HepG2 (cell line): ENCODE data around the gene TPO. TPM values are rescaled to one million over a fixed set of nuclear protein-coding genes. Genes with fewer than 3 reads are reported as not detected.

Source experiments
- ATAC-seq: fragments of 200-7000 bp; cut with Tn5 transposase; 3 replicates; pipeline ENCODE4 v1.9.1; 2020; ENCODE audit warnings: mild to moderate bottlenecking, moderate library complexity
- BruUV-seq: library from RNA; stranded (reverse); fragments of 400-500 nt; replicated peaks from 2 replicates; lab custom pipeline; 2021; lab: Mats Ljungman, UMichigan
- CTCF ChIA-PET: fragments of 300-600 bp; formaldehyde crosslinking; extraction: SDS; loops from one replicate; lab custom pipeline; 2021; ENCODE audit warnings: low total read pairs, inconsistent platforms, low intra/inter-chr PET ratio; lab: Yijun Ruan, JAX
- POLR2A ChIA-PET: fragments of 350-600 bp; sonication (Branson Sonifier 250); formaldehyde crosslinking; loops from one replicate; lab custom pipeline; 2020; ENCODE audit warnings: antibody characterized with exemption, inconsistent platforms; lab: Yijun Ruan, JAX
- DNase-seq: peaks from one replicate; pipeline ENCODE4 v3.0.0-alpha.2; 2015; ENCODE audit warnings: low spot score
- FAIRE-seq: peaks from 3 replicates; lab custom pipeline; 2011; peaks lifted over from hg19 to GRCh38; lab: Jason Lieb, UNC
- H2AFZ ChIP-seq: one replicate; pipeline ENCODE4 v1.6.1; 2011; ENCODE audit warnings: low read length, inconsistent platforms
- H3K27ac ChIP-seq: fragments of 300-600 bp; 3 replicates; pipeline ENCODE4 v1.8.0; 2011; ENCODE audit warnings: mixed run types, mild to moderate bottlenecking, mixed read lengths, low read length, inconsistent platforms; ENCODE audit not compliant: insufficient read depth; ENCODE audit errors: extremely low read length
- H3K27me3 ChIP-seq, 2 experiments: fragments of 200-600 bp in 1 of 2; 2 replicates in 1 of 2; 3 replicates in 1 of 2; pipeline versions ENCODE4 v1.6.0 to v1.8.0; 2011; ENCODE audit warnings: low read length in 2 of 2, mild to moderate bottlenecking in 2 of 2, moderate library complexity in 2 of 2, inconsistent platforms in 1 of 2; ENCODE audit not compliant: insufficient read depth in 2 of 2, control insufficient read depth in 1 of 2
- H3K36me3 ChIP-seq, 2 experiments: fragments of 200-600 bp in 1 of 2; replicated peaks in 1 of 2; 2 replicates in 1 of 2; 3 replicates in 1 of 2; pipeline versions ENCODE4 v1.5.1 to v1.8.0; 2011; ENCODE audit warnings: low read length in 2 of 2, inconsistent platforms in 1 of 2; ENCODE audit not compliant: insufficient read depth in 2 of 2, control insufficient read depth in 1 of 2
- H3K4me1 ChIP-seq: 2 replicates; pipeline ENCODE4 v1.5.1; 2012; ENCODE audit warnings: low read length, inconsistent platforms; ENCODE audit not compliant: insufficient read depth
- H3K4me2 ChIP-seq: 2 replicates; pipeline ENCODE4 v1.6.0; 2011; ENCODE audit warnings: low read depth, low read length, inconsistent platforms
- H3K4me3 ChIP-seq, 3 experiments: fragments of 200-600 bp in 1 of 3; sonication (generic), shearing (Covaris generic) in 1 of 3; replicated peaks in 1 of 3; 2 replicates each; pipeline ENCODE4 v1.5.1; 2011 to 2016; ENCODE audit warnings: low read length in 3 of 3, inconsistent platforms in 2 of 3, low read depth in 2 of 3, mild to moderate bottlenecking in 2 of 3, control low read depth in 1 of 3, mixed read lengths in 1 of 3; ENCODE audit not compliant: insufficient read depth in 1 of 3
- H3K79me2 ChIP-seq: one replicate; pipeline ENCODE4 v1.6.1; 2011; ENCODE audit warnings: low read length, inconsistent platforms; ENCODE audit not compliant: insufficient read depth
- H3K9ac ChIP-seq: 2 replicates; pipeline ENCODE4 v1.6.0; 2011; ENCODE audit warnings: mild to moderate bottlenecking, low read depth, low read length, inconsistent platforms; ENCODE audit not compliant: insufficient read depth
- H3K9me3 ChIP-seq: 2 replicates; pipeline ENCODE4 v1.5.1; 2012; ENCODE audit warnings: mild to moderate bottlenecking, low read length
- H4K20me1 ChIP-seq: 2 replicates; pipeline ENCODE4 v1.6.0; 2011; ENCODE audit warnings: inconsistent platforms, mild to moderate bottlenecking, low read length, moderate library complexity; ENCODE audit not compliant: insufficient read depth
- CBX5 ChIP-seq: sonication (generic); formaldehyde crosslinking; IDR thresholded peaks from 2 replicates; pipeline ENCODE4 v1.4.0; 2020; ENCODE audit warnings: missing genetic modification reagents, borderline replicate concordance
- HCFC1 ChIP-seq: fragments of 150-350 bp; IDR thresholded peaks from 2 replicates; pipeline ENCODE4 v1.6.1; 2014; ENCODE audit warnings: low read depth, low read length
- JUND ChIP-seq: sonication (generic); formaldehyde crosslinking; IDR thresholded peaks from 2 replicates; pipeline ENCODE4 v1.8.0; 2022; ENCODE audit warnings: mild to moderate bottlenecking, missing genetic modification reagents
- MEIS2 ChIP-seq: sonication (generic); formaldehyde crosslinking; IDR thresholded peaks from 2 replicates; pipeline ENCODE4 v1.9.0; 2021; ENCODE audit warnings: mild to moderate bottlenecking, missing genetic modification reagents
- MXI1 ChIP-seq: IDR thresholded peaks from 3 replicates; pipeline ENCODE4 v1.6.1; 2012; ENCODE audit warnings: low read depth, low read length, inconsistent platforms, borderline replicate concordance
- NFIB ChIP-seq: sonication (generic); formaldehyde crosslinking; IDR thresholded peaks from 2 replicates; pipeline ENCODE4 v1.9.0; 2021; ENCODE audit warnings: missing genetic modification reagents, mild to moderate bottlenecking, borderline replicate concordance
- PHF20 ChIP-seq: sonication (generic); formaldehyde crosslinking; IDR thresholded peaks from 2 replicates; pipeline ENCODE4 v1.5.0; 2020; ENCODE audit warnings: mild to moderate bottlenecking, missing genetic modification reagents
- THAP11 ChIP-seq: IDR thresholded peaks from 2 replicates; pipeline ENCODE4 v1.6.1; 2016; ENCODE audit warnings: missing biosample characterization, missing genetic modification reagents
- ZNF256 ChIP-seq: sonication (generic); formaldehyde crosslinking; conservative IDR thresholded peaks from 2 replicates; pipeline ENCODE4 v1.4.0; 2020; ENCODE audit warnings: missing genetic modification reagents
- ZNF501 ChIP-seq: sonication (generic); formaldehyde crosslinking; IDR thresholded peaks from 2 replicates; pipeline ENCODE4 v1.5.1; 2020; ENCODE audit warnings: mild to moderate bottlenecking, moderate library complexity, missing genetic modification reagents
- ZNF543 ChIP-seq: sonication (generic); formaldehyde crosslinking; IDR thresholded peaks from 2 replicates; pipeline ENCODE4 v1.4.0; 2020; ENCODE audit warnings: mild to moderate bottlenecking, missing genetic modification reagents
- ZNF737 ChIP-seq: sonication (generic); formaldehyde crosslinking; IDR thresholded peaks from 2 replicates; pipeline ENCODE4 v1.5.0; 2020; ENCODE audit warnings: missing genetic modification reagents, mild to moderate bottlenecking, borderline replicate concordance
- WGBS: methylation state at CpG from one replicate; pipeline ENCODE4 v1.1.6; 2017; ENCODE audit warnings: low lambda C conversion rate; 5-methylcytosine and 5-hydroxymethylcytosine counted together
- in situ Hi-C: cut with HindIII; loops from 2 replicates; pipeline ENCODE4 v1.10.0; 2017; ENCODE audit warnings: low pct_unique_long_range_greater_than_20kb; ENCODE audit not compliant: extremely low pct_ligation_motif_present
- intact Hi-C: fragments of 100-400 bp; cut with micrococcal nuclease; formaldehyde crosslinking; loops from one replicate; pipeline ENCODE4 v1.10.0; 2022; ENCODE audit not compliant: unreplicated experiment
- polyA plus RNA-seq, 8 experiments: library from polyadenylated mRNA; depleted of rRNA in 3 of 8; stranded (reverse) in 7 of 8; unstranded in 1 of 8; fragments of >200 nt; fragmentation: Illumina TruSeq in 4 of 8; extraction: Trizol in 4 of 8; gene quantifications; 2 replicates each; pipeline versions ENCODE4 v1.2.1 to v1.2.3, GENCODE V29; 2011 to 2016; ENCODE audit warnings: low read depth in 4 of 8, missing spikeins in 1 of 8, mixed read lengths in 1 of 8; ENCODE audit not compliant: insufficient read depth in 1 of 8
- total RNA-seq, 5 experiments: library from RNA; depleted of rRNA; stranded (reverse); fragments of >200 nt; fragmentation: Illumina TruSeq; extraction: Trizol; gene quantifications; 2 replicates each; pipeline ENCODE4 v1.2.3, GENCODE V29; 2016; ENCODE audit warnings: low read depth in 1 of 5
- TF ChIP-seq, protein P1 (sequence below): sonication (generic); formaldehyde crosslinking; conservative IDR thresholded peaks from 2 replicates; pipeline ENCODE4 v1.8.0; 2022; ENCODE audit warnings: mild to moderate bottlenecking, moderate library complexity, missing genetic modification reagents

TPO gene
- total and polyA plus RNA-seq, 2 of the 13 experiments (the other 11 are each of a cell fraction or from before 2014, with no cell fraction given) = not detected

DNA sequence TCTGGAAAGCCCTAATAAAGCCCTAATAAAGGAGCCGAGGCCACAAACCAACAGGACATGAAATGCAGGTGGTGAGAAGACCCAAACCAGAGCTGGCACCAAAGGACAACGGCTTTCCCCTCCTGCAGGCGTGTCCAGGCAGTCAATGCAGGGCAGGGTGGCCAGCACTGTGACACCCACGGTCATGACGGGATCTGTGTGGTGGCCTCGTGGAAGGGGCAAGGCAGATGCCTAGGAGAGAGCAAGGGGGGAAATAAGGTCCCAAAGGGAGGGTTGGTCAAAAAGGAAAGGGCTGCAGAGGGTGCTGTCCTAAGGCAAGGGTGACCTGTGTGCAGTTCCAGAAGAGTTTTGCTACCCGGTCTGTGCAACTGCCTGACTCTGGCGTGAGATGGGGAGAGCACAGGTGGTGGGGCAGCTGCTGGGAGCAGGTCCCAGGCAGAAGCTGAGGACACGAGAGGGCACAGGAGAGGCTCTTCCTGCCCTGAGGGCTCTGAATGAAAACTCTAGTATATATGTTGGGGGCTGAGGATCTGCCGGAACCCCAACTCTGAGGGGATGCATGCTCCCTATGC is 156.7 kb downstream of the TPO start:
- H3K4me3 ChIP-seq = no peak overlapping the region
- H3K9me3 ChIP-seq = peaks cover 24% of the 10 kb centered on the region; the same call in 1 of the 2 replicates
- TF ChIP-seq ZNF737 (no peak), CBX5 (no peak), ZNF543 (CRISPR knock-in tag) (no peak), NFIB (CRISPR knock-in tag) (no peak), PHF20 (CRISPR knock-in tag) (no peak), MXI1 (no peak), HCFC1 (no peak), MEIS2 (no peak), THAP11 (CRISPR knock-in tag) (no peak), JUND (CRISPR knock-in tag) (no peak), ZNF501 (CRISPR knock-in tag) (no peak), ZNF256 (CRISPR knock-in tag) (no peak)
- TF ChIP-seq, protein P1, sequence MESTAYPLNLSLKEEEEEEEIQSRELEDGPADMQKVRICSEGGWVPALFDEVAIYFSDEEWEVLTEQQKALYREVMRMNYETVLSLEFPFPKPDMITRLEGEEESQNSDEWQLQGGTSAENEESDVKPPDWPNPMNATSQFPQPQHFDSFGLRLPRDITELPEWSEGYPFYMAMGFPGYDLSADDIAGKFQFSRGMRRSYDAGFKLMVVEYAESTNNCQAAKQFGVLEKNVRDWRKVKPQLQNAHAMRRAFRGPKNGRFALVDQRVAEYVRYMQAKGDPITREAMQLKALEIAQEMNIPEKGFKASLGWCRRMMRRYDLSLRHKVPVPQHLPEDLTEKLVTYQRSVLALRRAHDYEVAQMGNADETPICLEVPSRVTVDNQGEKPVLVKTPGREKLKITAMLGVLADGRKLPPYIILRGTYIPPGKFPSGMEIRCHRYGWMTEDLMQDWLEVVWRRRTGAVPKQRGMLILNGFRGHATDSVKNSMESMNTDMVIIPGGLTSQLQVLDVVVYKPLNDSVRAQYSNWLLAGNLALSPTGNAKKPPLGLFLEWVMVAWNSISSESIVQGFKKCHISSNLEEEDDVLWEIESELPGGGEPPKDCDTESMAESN (CRISPR knock-in tag) = no peak
- TF ChIP-seq, all 625 proteins: peak for 0
- no TSS peak for BruUV-seq
- H3K4me2 ChIP-seq = no peak overlapping the region
- FAIRE-seq (no peak), DNase-seq (no peak), ATAC-seq (peak; percentile 51)
- no peaks in the 10 kb centered on the region for H3K36me3 ChIP-seq
- no peak overlapping the region for H3K27ac ChIP-seq
- intact Hi-C loops (no loop called here), in situ Hi-C loops (no loop called here)
- no peaks in the 10 kb centered on the region for H3K79me2 ChIP-seq
- H2AFZ ChIP-seq = no peak overlapping the region
- POLR2A ChIA-PET = no interaction called here
- H3K9ac ChIP-seq = no peak overlapping the region
- peaks cover 4 to 30% of the 10 kb centered on the region in 2 experiments; a peak in 4 of 5 replicates for H3K27me3 ChIP-seq
- H4K20me1 ChIP-seq = no peaks in the 10 kb centered on the region
- 6% methylated on average over 8 of the region's 10 CpGs for WGBS
- CTCF ChIA-PET = no interaction called here
- no peaks in the 10 kb centered on the region for H3K4me1 ChIP-seq
